Activated CD4-positive, alpha-beta T cell treated with anti-CD3 and anti-CD28 coated beads, Interleukin-2, amount 50 U/mL, for 1 hour (primary cell): ENCODE measurements around the gene KAT2A.
A peak's percentile ranks its signal among the peaks of the same experiment; 100 is the strongest.

Experiments used
- DNase-seq: peaks from one replicate; pipeline ENCODE4 v3.0.0-alpha.2; 2020

KAT2A gene

DNA sequence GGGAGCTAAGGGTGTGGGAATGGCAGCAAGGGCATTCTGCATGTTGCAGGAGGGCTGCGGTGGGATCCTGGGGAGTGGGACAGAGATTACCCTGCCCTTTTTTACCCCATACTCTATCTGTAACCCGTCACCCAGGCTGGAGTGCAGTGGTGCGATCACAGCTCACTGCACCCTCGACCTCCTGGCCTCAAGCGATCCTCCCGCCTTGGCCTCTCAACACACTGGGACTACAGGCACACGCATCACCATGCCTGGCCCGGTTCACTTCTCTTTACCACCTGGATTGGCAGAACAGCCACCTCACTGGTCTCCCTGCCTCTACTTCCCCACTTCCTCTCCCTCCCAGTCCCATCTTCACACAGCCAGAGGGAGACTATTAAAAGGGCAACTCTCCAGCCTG lies 32.4 kb downstream of the KAT2A start:
- DNase-seq = no peak

DNA sequence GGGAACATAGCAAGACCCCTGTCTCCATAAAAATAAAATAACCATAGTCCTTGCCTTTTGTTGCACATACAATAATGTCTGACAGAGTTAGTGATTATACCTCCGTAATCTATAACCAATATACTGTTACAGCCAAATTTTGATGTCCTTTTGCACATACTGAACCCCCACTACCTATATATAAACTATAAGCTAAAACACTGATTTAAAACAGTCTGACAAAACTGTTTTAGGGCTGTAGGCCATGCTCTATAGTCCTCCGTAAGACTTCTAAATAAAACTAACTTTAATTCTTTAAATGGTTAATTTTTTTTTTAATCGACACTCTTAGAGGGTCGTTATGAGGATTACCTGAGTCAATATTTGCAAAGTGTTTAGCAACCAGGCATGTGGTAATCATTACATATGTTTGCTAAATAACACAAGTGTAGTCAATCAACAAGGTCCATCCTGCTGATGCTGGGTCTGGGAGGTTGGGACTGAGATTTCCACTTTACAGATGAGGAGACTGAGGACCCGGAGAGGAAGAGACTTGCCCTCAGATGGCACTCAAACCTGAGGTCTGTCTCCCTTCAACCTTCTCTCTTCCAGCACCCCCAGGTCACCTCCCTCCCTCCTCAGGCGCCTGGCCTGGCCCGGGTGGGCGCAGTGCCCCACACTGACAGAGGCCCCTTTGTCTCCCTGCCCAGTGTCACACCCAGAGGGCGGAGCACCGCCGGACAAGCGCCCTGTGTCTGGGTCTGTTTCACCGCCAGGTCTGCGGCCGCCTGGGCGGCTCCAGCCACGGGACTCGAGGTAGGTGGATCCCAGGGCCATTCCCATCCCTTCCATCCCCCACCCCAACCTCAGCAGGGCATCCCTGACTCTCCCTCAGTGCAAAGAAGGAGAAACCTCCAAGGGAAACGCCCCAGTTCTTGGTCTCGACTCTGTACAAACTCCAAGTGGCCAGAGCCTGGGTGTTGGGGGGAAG lies 33.1 kb downstream of the KAT2A start:
- DNase-seq = no peak

DNA sequence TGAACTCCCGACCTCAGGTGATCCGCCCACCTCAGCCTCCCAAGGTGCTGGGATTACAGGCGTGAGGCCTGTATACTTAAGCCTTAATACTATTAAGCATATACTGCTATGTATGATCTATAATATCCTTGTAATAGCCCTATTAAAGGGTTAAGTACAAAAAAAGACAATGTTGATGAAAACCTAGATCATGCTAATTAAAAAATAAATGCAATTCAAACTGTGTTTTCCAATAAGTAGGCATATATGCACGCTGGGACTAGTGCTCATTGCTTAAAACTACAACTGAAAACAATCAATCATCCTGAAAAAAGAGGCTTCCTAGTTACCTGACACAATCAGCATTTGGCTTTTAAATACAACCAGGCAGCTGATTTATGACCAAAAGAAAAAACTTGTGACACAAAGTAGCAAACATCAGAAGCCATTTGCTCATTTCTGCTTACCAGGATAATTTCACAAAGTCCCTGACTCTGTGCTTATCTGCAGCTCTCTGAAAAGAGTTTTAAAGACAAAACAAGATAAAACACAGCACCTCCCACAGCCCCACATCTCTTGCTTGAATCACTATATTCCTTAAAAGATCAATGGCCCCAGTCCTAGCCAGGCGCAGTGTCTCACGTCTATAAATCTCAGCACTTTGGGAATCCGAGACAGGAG lies 34.0 kb downstream of the KAT2A start:
- DNase-seq = no peak

DNA sequence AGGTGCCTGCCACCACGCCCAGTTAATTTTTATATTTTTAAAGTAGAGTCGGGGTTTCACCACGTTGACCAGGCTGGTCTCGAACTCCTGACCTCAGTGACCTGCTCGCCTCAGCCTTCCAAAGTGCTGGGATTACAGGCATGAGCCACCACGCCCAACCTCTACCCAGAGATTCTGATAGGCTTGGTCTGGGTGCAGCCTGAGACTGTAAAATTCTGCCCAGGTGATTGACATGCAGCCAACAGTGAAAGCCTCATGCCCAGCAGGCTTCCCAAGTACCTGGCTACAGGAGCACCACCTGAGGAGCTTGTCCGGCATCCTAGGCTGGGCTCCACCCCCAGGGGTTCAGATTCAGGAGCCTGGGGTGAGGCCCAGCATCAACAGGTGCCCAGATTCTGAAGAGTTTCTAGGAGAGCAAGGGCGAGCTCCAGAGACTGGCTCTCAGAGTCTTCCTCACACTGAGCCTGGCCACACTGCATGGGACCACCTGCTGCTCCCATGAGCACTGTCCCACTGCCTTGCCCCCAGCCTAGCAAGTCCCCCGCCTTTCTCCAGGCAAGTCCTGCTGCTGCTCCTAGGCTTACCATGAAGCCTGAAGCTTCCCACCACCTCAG lies 39.5 kb downstream of the KAT2A start:
- no peak for DNase-seq

DNA sequence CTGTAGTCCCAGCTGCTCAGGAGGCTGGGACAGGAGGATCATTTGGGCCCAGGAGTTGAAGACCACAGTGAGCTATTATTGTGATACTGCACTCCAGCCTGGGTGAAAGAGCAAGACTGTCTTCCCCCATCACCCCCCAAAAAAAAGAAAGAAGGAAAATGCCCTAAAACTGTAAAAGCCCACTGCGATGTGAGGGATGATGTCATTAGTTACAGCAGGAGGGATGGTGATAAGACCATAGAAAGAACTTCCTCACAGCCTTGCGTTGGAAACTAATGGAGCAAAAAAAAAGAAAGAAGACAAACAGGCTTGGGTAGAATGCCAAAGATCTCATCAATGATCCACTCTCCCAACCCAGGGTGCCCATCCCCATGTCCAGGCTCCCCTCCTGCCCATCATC lies 41.6 kb downstream of the KAT2A start:
- DNase-seq = no peak

DNA sequence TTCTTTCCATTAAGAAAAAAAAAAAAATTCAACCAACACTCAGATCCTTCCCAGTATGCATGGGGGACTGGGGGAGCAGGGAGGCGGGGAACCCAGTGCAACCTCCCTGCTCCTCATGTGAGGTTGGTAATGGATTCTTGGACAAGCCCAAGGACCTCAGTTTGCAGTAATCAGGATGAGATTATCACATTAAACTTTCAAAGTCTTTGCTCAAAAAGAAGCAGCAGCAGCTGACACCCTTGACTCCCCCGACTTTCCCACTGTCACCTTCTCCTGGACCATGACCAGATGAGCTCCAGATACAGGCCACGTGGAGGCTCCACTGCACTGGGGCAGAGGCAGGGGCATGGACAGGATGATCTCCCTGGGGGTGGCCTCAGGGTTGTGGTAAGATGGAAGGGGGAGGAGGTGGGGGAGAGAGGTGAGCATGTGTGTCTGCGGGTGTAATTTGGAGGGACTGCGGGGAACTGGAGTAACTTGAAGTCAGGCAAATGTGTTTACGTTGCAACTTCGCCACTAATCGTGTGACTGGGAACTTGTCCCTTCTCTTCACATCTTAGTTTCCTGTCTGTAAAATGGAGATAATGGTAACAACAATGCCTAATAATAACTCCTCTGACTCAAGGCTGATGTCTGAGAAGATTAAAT lies 42.6 kb downstream of the KAT2A start:
- DNase-seq = no peak

DNA sequence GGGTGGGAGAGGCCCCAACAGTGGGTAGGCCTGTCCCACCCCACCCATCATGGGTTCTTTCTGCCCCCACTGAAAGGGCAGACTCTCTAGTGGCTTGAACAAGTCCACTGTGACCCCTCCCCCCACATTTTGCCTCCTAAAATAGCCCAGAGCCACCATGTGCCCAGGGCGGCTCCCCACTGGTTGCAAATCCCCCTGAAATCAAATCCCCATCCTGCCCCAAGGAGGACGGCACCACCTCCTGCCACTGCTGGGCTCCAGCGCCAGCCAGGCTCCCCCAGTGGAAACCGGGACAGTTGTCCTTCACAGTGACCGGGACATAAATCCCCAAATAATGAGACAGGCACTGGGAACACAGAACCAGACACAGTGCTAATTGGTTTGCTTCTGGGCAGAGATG lies 43.4 kb downstream of the KAT2A start:
- no peak for DNase-seq

DNA sequence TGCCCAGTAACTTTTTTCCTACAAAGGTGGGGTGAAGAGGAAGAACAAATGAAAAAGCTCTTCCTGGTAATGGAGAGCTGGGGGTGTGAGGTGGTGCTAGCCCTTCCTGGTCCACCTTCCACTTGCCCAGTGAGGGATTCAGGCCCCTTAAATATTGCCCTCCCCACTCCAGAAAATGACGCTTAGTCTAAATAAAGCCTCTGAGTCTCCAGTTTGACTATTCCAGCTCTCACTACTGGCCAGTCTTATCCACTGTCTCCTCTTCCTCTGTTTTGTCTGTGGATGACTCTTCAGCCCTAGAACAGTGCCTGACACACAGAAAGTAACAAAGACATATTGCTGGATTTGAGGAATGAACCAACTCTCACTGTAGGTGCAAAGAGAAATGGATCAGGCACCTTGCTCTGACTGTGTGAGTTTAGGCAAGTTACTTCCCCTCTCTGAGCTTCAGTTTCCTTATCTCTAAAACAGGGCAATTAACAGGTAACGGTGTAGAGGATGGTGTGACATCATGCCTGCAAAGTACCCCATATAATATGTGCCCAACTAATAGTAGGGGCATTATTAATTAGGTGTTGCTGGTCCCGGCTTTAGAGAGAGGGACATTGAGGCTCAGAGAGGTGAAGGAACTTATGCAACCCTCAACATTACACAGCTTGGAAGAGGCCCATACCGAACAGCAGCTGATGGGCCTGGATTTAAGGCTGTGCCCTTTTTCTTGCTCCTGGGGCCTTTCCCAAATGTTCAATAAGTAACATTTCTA lies 44.2 kb downstream of the KAT2A start:
- no peak for DNase-seq

DNA sequence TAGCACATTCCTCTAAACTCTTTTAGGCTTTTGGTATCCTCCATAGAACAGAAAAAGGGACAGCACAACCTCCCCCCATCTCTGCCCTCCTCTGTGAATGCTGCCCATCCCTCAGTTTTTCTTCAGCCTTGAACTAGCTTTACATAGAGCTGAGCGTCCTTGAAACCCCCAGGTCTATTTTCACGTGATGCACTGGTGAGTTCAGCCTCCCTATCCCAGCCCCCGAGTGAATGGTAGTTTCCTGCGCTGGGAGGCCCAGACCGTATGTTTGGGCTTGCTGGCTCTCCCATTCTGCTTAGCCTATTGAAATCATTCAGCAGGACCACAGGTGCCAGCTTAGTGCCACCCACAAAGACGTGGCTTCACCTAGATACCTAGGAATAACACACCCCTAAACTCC lies 45.4 kb downstream of the KAT2A start:
- DNase-seq = no peak

DNA sequence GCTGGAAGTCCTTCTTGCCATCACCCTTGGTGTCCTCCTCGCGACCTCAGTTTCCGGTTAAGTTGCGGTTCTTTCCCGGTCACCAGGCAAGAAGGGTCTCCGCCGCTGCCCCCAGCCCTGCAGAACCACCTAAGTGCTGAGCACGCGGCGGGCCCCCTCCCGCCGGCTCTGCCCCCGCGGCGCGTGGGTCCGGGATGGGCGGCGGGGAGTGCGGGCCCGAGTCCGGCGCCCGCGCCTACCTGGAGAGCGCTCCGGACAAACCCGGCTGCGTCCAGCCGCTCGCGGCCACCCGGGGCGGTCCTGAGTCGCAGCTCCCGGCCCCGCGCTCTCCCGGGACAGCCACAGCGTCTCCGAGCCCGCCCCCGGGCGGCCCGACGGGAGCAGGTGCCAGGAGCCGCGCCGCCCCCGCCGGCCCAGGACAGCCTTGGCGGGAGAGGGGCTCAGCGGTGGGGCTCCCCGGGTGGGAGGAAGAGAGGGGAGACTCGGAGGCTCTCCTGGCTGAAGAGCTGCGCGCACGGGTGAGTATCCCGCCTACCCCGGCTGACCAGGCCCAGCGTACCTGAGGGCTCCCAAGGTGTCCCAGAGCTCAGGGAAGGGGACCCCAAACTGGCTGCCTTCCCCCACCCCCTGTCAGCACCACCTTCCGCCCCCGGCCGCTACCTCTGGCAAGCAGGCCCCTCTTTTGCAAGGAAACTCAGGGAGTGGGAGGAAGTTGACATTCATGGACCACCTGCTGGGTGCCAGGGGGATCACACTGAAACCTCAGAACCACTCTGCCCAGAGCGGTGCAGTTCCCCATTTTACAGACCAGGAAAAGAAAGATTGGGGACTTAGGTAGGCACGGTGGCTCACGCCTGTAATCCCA lies 48.6 kb downstream of the KAT2A start:
- DNase-seq = no peak

DNA sequence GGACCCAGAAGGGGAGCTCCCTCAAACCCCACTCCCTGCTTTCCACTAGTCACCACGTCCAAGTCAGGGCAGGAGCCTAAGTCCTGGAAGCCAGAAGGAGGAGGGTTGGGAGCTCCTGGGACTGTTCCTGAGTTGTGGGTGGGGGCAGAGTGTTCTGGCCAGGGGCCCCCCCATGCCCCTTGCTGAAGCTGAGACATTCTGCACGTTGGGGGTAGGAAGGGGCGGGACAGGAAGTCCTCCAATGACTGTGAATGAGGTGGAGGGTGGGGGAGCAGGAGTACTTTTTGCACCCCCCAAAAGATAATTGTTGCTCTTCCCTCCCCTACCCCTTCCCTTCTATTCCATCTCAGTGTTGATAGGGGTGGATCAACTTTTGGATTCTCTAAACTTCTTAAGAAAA lies 49.4 kb downstream of the KAT2A start:
- no peak for DNase-seq

DNA sequence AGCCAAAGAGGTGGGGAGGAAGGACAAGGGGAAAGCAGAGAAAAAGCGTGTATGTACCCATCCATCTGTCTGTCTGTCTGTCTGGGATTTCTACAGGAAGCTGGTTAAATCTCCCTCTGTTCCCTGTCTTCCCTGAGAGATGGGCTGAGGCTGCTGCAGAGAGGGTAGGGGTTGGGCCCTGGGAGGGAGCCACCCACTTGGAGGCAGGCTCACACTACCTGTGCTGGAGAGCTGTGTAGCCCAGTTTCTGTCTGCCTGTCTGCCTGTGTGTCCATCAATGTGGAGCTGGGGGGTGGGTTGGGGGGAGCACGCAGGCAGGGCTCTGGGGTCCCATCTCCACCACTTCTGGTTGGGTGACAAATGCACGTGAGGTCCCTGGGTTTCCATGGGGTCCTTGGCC lies 52.2 kb downstream of the KAT2A start:
- no peak for DNase-seq

DNA sequence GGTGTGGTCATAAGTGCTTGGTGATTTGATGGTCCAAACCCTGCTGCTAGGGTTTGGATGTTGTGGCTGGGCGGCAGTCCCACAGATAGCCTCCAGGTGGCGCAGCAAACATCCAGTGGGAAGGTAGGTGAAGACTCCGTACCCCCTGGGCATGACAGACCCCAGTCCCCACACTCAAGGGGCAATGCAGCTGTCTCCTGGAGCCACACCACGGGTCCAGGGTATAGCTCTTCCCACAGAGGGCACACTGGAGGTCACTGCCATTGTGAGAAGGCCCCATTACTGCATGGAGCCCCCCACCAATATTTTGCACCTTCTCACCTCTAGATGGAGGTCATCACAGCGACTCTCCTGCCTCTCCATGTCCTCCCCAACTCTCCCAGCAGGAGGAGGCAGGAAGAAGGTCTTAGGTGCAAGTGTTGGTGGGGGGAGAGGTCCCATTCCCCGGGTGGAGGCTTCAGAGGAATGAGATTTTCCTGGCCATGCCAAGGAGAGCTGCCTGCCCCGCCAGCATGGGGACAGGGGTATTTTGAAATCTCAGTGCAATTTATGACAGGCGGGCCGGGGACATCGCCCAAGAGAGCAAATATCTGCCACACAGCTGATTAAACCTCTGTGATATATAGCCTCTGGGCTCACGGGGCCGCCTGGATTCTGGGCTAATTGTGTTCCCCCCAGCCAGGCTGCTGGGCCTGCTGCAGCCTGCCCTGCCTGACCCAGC lies 53.6 kb downstream of the KAT2A start:
- peak; percentile 75 for DNase-seq

DNA sequence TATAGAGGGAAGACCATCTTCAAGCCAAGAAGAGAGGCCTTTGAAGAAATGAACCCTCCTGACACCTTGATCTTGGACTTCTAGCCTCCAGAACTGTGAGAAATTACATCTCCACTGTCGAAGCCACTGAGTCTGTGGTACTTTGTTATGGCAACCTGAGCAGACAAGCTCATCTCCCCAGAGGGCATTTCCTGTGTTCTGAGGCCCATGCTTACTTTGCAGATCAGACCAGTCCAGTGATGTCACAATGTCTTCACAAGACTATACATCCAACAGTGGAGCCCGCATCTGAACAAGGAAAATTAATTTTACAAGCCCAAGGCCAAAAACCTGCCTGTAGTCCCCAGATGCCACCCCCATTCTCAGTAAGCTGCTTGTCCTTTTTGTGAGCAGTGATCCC lies 56.0 kb downstream of the KAT2A start:
- no peak for DNase-seq
